Cardiac septum (tissue), 1 donor: ENCODE results near the gene MAP7. TPM values are rescaled to one million over a fixed set of nuclear protein-coding genes. Genes with fewer than 3 reads are reported as not detected.
"Not testable (repeated sequence)": the region's sequence is repeated elsewhere in the genome, so short reads cannot be mapped to it uniquely, and the experiment has no call there.

Experiments used
- DNase-seq: peaks from one replicate; pipeline ENCODE4 v3.0.0-alpha.2; 2020; ENCODE audit warnings: low spot score
- intact Hi-C: fragments of 100-400 bp; cut with DNase I; formaldehyde crosslinking; loops from one replicate; pipeline ENCODE4 v1.14.0; 2022
- total RNA-seq: library from RNA; stranded (reverse); fragmentation: NEBNext Ultra II Directional; extraction: Animal tissue kit (Norgen Biotek cat#: 25700); gene quantifications from one replicate; pipeline ENCODE4 v1.2.1, GENCODE V29; 2021
- donor health status: DM: no; HTN: no; CAD: no.

Gene MAP7
- total RNA-seq, 1 donor from 2014 or later, result 1.5 TPM

- intact Hi-C loops, result no loop called here
- DNase-seq, result no peak
Measured at GRCh38 chr6:136511926-136512325, 38.3 kb downstream of the MAP7 start.

- intact Hi-C loops, result no loop called here
- no peak for DNase-seq
Measured at GRCh38 chr6:136511397-136511796, 38.8 kb downstream of the MAP7 start.

- DNase-seq, result no peak
- intact Hi-C loops, result no loop called here
Measured at GRCh38 chr6:136510782-136511181, 39.4 kb downstream of the MAP7 start.

GRCh38 chr6:136510299-136510698 is 39.9 kb downstream of the MAP7 start:
- DNase-seq, result no peak
- intact Hi-C loops, result no loop called here

- intact Hi-C loops, result no loop called here
- DNase-seq, result no peak
Measured at GRCh38 chr6:136508725-136509392, 41.4 kb downstream of the MAP7 start.

GRCh38 chr6:136506124-136506799 is 44.0 kb downstream of the MAP7 start:
- no peak for DNase-seq
- intact Hi-C loops, result no loop called here

GRCh38 chr6:136503303-136504029 is 46.8 kb downstream of the MAP7 start:
- intact Hi-C loops, result no loop called here
- DNase-seq, result no peak

- intact Hi-C loops, result no loop called here
- no peak for DNase-seq
Measured at GRCh38 chr6:136502786-136503185, 47.4 kb downstream of the MAP7 start.

GRCh38 chr6:136501514-136501913 is 48.7 kb downstream of the MAP7 start:
- no peak for DNase-seq
- intact Hi-C loops, result no loop called here

GRCh38 chr6:136501096-136501495 is 49.1 kb downstream of the MAP7 start:
- DNase-seq, result no peak
- intact Hi-C loops, result no loop called here

GRCh38 chr6:136500414-136500813 is 49.8 kb downstream of the MAP7 start:
- intact Hi-C loops, result no loop called here
- DNase-seq, result no peak

- no peak for DNase-seq
- intact Hi-C loops, result no loop called here
Measured at GRCh38 chr6:136499370-136499769, 50.9 kb downstream of the MAP7 start.

- intact Hi-C loops, DNase-seq: not testable (repeated sequence)
Measured at GRCh38 chr6:136496449-136496848, 53.8 kb downstream of the MAP7 start.

GRCh38 chr6:136494710-136495109 is 55.5 kb downstream of the MAP7 start:
- no peak for DNase-seq
- intact Hi-C loops, result no loop called here

- intact Hi-C loops, result no loop called here
- DNase-seq, result no peak
Measured at GRCh38 chr6:136494059-136494458, 56.2 kb downstream of the MAP7 start.

GRCh38 chr6:136492409-136492808 is 57.8 kb downstream of the MAP7 start:
- no peak for DNase-seq
- intact Hi-C loops, result no loop called here

- intact Hi-C loops, result no loop called here
- DNase-seq, result no peak
Measured at GRCh38 chr6:136491754-136492153, 58.5 kb downstream of the MAP7 start.

- DNase-seq, result no peak
- intact Hi-C loops, result no loop called here
Measured at GRCh38 chr6:136491251-136491650, 59.0 kb downstream of the MAP7 start.

GRCh38 chr6:136489689-136490033 is 60.6 kb downstream of the MAP7 start:
- intact Hi-C loops, result not testable (repeated sequence)

GRCh38 chr6:136487759-136488425 is 62.3 kb downstream of the MAP7 start:
- DNase-seq, result no peak
- intact Hi-C loops, result no loop called here

More at GRCh38 chr6:136489689-136490033, 60.6 kb downstream of the MAP7 start:
- not testable (repeated sequence) for DNase-seq
